Lower leg skin (tissue), 4 donors: ENCODE results near the gene STAT1. TPM values are rescaled to one million over a fixed set of nuclear protein-coding genes. Genes with fewer than 3 reads are reported as not detected.

Source experiments
- DNase-seq, 2 donors: peaks; one replicate each; pipeline ENCODE4 v3.0.0-alpha.2; 2019; ENCODE audit warnings: low spot score in 2 of 2
- H3K4me3 ChIP-seq: fragments of 200-600 bp; sonication (generic); 2 replicates; pipeline ENCODE4 v1.5.1; 2017; ENCODE audit warnings: mild to moderate bottlenecking, low read depth; ENCODE audit not compliant: poor library complexity, severe bottlenecking
- POLR2A ChIP-seq, 2 donors: fragments of 450-650 bp; IDR thresholded peaks; one replicate each; pipeline ENCODE4 v1.6.1; 2016 to 2017; ENCODE audit warnings: antibody characterized with exemption in 2 of 2, mild to moderate bottlenecking in 1 of 2, moderate library complexity in 1 of 2
- WGBS, 2 donors: methylation state at CpG; one replicate each; pipeline ENCODE4 v1.1.5; 2018; 5-methylcytosine and 5-hydroxymethylcytosine counted together
- intact Hi-C: fragments of 100-400 bp; cut with DNase I; formaldehyde crosslinking; loops from one replicate; pipeline ENCODE4 v1.15.0; 2023; ENCODE audit warnings: low total_unique reads
- total RNA-seq, 4 donors: library from RNA; depleted of rRNA; stranded (reverse); fragments of >200 nt; gene quantifications; one replicate each; pipeline ENCODE4 v1.1.0, GENCODE V29; 2016
- TF ChIP-seq, protein P1 (sequence below), 3 donors: fragments of 450-650 bp; IDR thresholded peaks; one replicate each; pipeline ENCODE4 v1.5.1; 2016; ENCODE audit warnings: antibody characterized with exemption in 3 of 3, mild to moderate bottlenecking in 3 of 3, moderate library complexity in 2 of 3

Gene STAT1
- total RNA-seq, 4 donors from 2014 or later = 37.5 to 55.6 (median 45.5) TPM

DNA sequence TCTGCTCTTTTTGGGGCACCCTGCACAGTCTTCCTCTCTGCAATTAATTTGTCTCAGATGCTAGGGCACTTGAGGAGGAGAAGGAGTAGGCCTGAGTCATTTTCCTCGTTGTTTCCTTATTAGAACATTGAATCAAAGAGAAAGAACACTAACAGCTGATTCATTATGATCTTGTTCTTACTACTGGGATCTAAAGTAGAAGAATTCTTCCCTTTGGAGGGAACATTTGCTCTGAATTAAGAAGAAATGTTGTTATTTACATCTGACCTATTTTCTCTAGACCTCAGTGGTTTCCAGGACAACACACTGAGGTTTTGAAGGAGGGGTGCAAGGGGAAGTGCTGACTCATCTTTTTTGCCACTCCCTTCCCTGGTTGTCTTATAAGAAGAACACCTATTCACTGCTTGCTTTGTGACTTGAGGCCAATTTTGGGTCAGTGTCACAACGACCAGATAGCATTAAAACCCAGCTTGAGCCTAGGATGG lies 24.3 kb upstream of the STAT1 start:
- TF ChIP-seq POLR2A (IDR thresholded peaks at IDR 0.05) = no peak
- TF ChIP-seq, protein P1, sequence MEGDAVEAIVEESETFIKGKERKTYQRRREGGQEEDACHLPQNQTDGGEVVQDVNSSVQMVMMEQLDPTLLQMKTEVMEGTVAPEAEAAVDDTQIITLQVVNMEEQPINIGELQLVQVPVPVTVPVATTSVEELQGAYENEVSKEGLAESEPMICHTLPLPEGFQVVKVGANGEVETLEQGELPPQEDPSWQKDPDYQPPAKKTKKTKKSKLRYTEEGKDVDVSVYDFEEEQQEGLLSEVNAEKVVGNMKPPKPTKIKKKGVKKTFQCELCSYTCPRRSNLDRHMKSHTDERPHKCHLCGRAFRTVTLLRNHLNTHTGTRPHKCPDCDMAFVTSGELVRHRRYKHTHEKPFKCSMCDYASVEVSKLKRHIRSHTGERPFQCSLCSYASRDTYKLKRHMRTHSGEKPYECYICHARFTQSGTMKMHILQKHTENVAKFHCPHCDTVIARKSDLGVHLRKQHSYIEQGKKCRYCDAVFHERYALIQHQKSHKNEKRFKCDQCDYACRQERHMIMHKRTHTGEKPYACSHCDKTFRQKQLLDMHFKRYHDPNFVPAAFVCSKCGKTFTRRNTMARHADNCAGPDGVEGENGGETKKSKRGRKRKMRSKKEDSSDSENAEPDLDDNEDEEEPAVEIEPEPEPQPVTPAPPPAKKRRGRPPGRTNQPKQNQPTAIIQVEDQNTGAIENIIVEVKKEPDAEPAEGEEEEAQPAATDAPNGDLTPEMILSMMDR (IDR thresholded peaks at IDR 0.05) = no peak
- intact Hi-C loops = no loop called here
- DNase-seq = no peak
- no peak overlapping the region for H3K4me3 ChIP-seq
- WGBS, 2 donors = 24 to 25% methylated on average over 2 of the region's 2 CpGs

DNA sequence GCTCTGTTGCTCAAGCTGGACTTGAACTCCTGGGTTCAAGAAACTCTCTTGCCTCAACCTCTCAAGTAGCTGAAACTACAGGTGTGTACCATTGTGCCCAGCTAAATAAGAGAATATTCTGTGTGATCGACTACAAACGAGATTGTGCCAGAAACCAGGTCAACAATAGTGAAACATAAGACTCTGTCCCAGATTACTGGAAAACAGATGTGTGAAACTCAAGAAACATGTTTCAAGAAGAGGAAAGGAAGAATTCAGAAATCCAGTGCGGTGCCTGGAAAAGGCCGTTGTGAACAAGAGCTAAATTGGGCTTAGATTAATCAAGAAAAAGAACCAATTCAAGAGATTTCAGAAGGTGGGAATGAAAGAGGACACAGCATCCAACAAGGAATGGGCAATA lies 23.4 kb upstream of the STAT1 start:
- intact Hi-C loops = no loop called here
- no peak overlapping the region for H3K4me3 ChIP-seq
- 62 to 77% methylated on average over 4 of the region's 4 CpGs for WGBS, 2 donors
- no peak for DNase-seq
- TF ChIP-seq, protein P1 (IDR thresholded peaks at IDR 0.05) = no peak
- TF ChIP-seq POLR2A (IDR thresholded peaks at IDR 0.05) = no peak

DNA sequence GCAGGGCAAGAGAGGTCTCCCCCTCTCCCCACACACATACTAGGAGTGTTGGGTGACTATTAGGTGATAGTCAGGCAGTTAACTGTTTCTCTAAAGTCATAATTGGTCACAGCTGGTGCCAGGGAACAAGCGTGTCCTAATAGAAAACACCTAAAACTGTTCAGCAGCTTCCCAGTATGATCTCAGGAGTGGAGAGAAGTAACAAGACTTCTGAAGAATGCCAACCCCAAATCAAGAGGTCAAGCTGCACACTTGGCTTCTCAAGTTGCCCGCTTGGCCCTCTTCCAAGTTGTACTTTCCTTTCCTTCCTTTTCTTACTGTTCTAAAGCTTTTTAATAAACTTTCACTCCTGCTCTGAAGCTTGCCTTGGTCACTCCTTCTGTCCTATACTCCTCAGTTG lies 22.4 kb upstream of the STAT1 start:
- DNase-seq = no peak
- H3K4me3 ChIP-seq = no peak overlapping the region
- TF ChIP-seq, protein P1 (IDR thresholded peaks at IDR 0.05) = no peak
- no peak for TF ChIP-seq POLR2A (IDR thresholded peaks at IDR 0.05)
- intact Hi-C loops = no loop called here
- 89 to 90% methylated on average over 2 of the region's 2 CpGs for WGBS, 2 donors

DNA sequence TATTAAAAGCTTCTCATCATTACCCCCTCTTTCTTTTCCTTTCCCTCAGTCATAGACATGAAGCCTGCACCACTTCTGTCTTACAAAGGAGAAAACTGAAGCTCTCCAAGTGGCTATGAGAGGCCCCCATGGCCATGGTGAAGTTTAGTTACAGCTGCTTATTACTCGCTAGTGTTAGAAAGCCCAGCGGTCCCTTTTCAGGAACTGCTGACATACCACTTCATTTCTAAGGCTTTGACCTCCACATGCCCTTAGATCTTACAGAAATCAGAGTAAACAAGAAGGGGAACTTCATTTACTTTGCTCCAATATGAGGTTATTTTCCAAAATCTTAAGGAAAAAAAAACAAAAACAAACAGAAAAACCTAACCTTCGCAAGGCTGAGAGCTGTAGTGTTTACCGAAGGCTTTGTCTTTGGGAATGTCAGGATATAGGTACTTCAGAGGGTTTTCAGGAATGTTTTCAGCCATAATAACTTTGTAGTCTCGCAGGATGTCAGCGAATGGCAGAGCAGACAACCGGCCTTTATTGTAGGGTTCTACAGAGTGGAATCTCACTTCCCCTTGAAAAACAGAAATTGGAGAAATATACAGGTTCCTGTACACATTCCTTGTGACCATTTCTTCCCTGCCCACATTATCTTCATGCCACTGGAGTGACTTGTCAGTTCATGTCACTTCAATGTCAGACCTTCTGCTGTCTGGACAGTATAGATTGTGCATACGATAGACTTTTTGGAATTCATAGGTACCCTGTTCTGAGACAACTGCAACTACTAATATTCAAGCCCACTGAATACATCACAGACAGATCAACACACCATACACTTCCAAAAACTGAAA lies 18.8 kb upstream of the STAT1 start:
- 80 to 85% methylated on average over 8 of the region's 8 CpGs for WGBS, 2 donors
- intact Hi-C loops = no loop called here
- no peak overlapping the region for H3K4me3 ChIP-seq
- no peak for TF ChIP-seq POLR2A (IDR thresholded peaks at IDR 0.05)
- TF ChIP-seq, protein P1 (IDR thresholded peaks at IDR 0.05) = no peak
- no peak for DNase-seq

DNA sequence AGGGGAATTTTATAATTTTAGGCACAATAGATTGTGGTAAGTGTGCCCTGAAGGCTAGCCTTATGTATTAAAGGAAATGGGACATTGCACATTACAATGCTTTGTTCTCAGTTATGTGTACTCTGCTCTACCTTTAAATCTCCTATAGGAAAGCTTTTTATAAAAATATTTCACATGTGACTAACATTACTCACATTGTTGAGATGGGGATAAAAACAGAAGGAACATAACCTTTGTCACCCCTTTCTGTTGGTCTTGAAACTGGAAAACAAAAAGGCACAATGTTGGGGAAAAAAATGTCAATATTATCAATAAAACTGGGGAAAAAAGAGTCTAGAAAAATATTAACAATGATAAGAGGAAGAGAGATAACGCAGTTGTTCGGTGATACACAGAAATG lies 17.3 kb upstream of the STAT1 start:
- 91 to 95% methylated on average over 2 of the region's 2 CpGs for WGBS, 2 donors
- no peak for DNase-seq
- TF ChIP-seq, protein P1 (IDR thresholded peaks at IDR 0.05) = no peak
- TF ChIP-seq POLR2A (IDR thresholded peaks at IDR 0.05) = no peak
- intact Hi-C loops = no loop called here
- H3K4me3 ChIP-seq = no peak overlapping the region
